H4 (cell line): ENCODE data around the gene PARPBP. TPM values are rescaled to one million over a fixed set of nuclear protein-coding genes. Genes with fewer than 3 reads are reported as not detected.

Experiments
- total RNA-seq: library from RNA; depleted of rRNA; stranded (reverse); fragments of >200 nt; shearing (Covaris generic); gene quantifications from 2 replicates; pipeline ENCODE4 v1.2.3, GENCODE V29; 2014; rRNA removed

Gene PARPBP
- total RNA-seq, 1 experiment from 2014 or later, result 29.8 TPM

Other genes with a start within 250 kb of the PARPBP start
- 16.9 and 29.0 TPM in 2 replicates for gene DRAM1, start 242.6 kb upstream of the PARPBP start, total RNA-seq
- 72.6 and 79.8 TPM in 2 replicates for gene WASHC3, start 58.2 kb upstream of the PARPBP start, total RNA-seq
- gene NUP37, start 69 bp upstream of the PARPBP start, total RNA-seq, result 126 and 139 TPM in 2 replicates
- not detected in 2 replicates for gene PMCH, start 77.7 kb downstream of the PARPBP start, total RNA-seq